ENCODE measurements around the gene CYP24A1. TPM values are rescaled to one million over a fixed set of nuclear protein-coding genes. Genes with fewer than 3 reads are reported as not detected.

The CYP24A1 gene
- polyA plus RNA-seq, 6 donors from 2014 or later = not detected

- Mint-ChIP-seq H3K36me3 (no peaks in the 10 kb centered on the region), H3K9me3 (peaks cover 0 to 4% (median 0%) of the 10 kb centered on the region in 7 donors), H3K27ac (no peak overlapping the region), H3K4me3 (no peak overlapping the region), H3K27me3 (no peaks in the 10 kb centered on the region), H3K4me1 (peaks cover 3 to 5% (median 3%) of the 10 kb centered on the region in 3 donors)
- ATAC-seq (ENCODE audit: low read depth in 2 of 2) (no peak), DNase-seq (no peak)
These were observed 50.1 kb downstream of the CYP24A1 start for GRCh38 chr20:54123587-54124180.

GRCh38 chr20:54122681-54123586 lies 50.9 kb downstream of the CYP24A1 start:
- no peak for ATAC-seq (ENCODE audit: low read depth in 2 of 2)
- H3K27me3 Mint-ChIP-seq = no peaks in the 10 kb centered on the region
- H3K36me3 Mint-ChIP-seq = no peaks in the 10 kb centered on the region
- no peak overlapping the region for H3K27ac Mint-ChIP-seq
- peaks cover 3 to 5% (median 3%) of the 10 kb centered on the region in 3 donors for H3K4me1 Mint-ChIP-seq
- no peak for DNase-seq
- peaks cover 0 to 2% (median 0%) of the 10 kb centered on the region in 7 donors for H3K9me3 Mint-ChIP-seq
- H3K4me3 Mint-ChIP-seq = no peak overlapping the region

DNA sequence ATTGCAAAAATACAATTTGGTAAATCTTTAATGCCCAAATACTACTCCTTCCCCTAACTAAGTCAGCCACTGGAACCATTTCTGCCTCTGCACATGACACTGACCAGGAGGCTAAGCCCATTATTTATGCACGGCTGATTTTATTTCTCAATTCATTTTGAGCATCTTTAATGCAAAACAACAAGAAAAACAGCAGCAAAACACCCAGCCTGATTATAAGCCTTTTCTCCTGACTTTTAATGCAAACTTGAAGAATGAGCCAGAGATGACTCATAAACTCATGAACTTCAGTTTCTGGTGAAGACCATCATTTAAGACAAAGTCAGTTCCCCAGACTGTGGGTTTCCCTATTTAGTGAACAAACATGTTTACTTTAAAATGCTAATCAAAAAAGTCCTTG lies 51.6 kb downstream of the CYP24A1 start:
- Mint-ChIP-seq H3K27ac (peak overlapping the region in 1 of 6 donors; percentile 45), H3K27me3 (no peaks in the 10 kb centered on the region), H3K4me1 (peaks cover 3 to 5% (median 3%) of the 10 kb centered on the region in 3 donors), H3K36me3 (no peaks in the 10 kb centered on the region), H3K4me3 (no peak overlapping the region), H3K9me3 (peaks cover 0 to 2% (median 0%) of the 10 kb centered on the region in 7 donors)
- no peak for DNase-seq
- no peak for ATAC-seq (ENCODE audit: low read depth in 2 of 2)

- H3K4me1 Mint-ChIP-seq = peaks cover 3 to 5% (median 3%) of the 10 kb centered on the region in 3 donors
- DNase-seq (no peak), ATAC-seq (ENCODE audit: low read depth in 2 of 2) (no peak)
- H3K4me3 Mint-ChIP-seq = no peak overlapping the region
- peaks cover 0 to 1% (median 0%) of the 10 kb centered on the region in 3 donors for H3K27me3 Mint-ChIP-seq
- peak overlapping the region in 1 of 6 donors; percentile 41 for H3K27ac Mint-ChIP-seq
- H3K36me3 Mint-ChIP-seq = no peaks in the 10 kb centered on the region
- H3K9me3 Mint-ChIP-seq = no peaks in the 10 kb centered on the region
These were observed 54.0 kb downstream of the CYP24A1 start for GRCh38 chr20:54119744-54120143.

DNA sequence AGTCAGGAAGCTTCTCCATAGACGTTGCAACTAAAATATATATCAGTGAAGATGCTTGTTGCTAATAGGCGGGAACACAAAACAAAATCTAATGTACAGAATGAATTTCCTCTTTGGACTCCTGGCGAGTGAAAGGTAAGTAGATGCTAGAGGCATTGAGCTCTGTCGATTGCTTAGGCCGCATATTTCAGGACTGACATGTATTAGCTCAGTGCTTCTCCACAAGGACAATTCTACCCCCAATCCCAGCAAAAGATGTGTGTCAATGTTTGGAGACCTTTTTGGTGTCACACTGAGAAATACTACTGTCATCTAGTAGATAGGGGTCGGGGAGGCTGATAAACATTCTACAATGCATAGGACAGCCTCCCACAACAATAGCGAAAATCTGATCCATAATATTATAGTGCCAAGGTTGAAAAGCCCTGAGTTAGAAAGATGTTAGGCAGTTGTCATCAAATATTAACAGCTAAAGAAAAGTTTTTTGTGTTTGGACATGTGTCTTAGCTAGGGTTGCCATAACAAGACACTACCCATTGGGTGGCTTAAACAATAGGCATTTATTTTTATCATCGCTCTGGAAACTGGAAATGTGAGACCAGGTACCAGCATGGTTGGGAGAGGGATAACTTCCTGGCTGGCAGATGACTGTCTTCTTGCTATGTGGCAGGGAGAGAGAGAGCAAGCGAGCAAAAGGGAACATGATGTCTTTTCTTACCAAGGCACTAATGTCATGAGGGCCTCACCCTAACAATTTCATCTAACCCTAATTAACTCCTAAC lies 55.4 kb downstream of the CYP24A1 start:
- DNase-seq (no peak), ATAC-seq (ENCODE audit: low read depth in 2 of 2) (no peak)
- peaks cover 7 to 15% (median 11%) of the 10 kb centered on the region in 3 donors for H3K27me3 Mint-ChIP-seq
- no peaks in the 10 kb centered on the region for H3K36me3 Mint-ChIP-seq
- H3K27ac Mint-ChIP-seq = no peak overlapping the region
- no peaks in the 10 kb centered on the region for H3K9me3 Mint-ChIP-seq
- H3K4me1 Mint-ChIP-seq = peaks cover 3 to 5% (median 3%) of the 10 kb centered on the region in 3 donors
- H3K4me3 Mint-ChIP-seq = no peak overlapping the region

- Mint-ChIP-seq H3K27me3 (peaks cover 10 to 18% (median 14%) of the 10 kb centered on the region in 3 donors), H3K9me3 (peaks cover 0 to 3% (median 0%) of the 10 kb centered on the region in 7 donors), H3K36me3 (peaks cover 0 to 3% of the 10 kb centered on the region in 2 donors), H3K4me1 (no peaks in the 10 kb centered on the region), H3K27ac (no peak overlapping the region), H3K4me3 (no peak overlapping the region)
- ATAC-seq (ENCODE audit: low read depth in 2 of 2) = no peak
- no peak for DNase-seq
These were observed 57.1 kb downstream of the CYP24A1 start for GRCh38 chr20:54116550-54117235.

- H3K4me3 Mint-ChIP-seq = no peak overlapping the region
- H3K27ac Mint-ChIP-seq = no peak overlapping the region
- peaks cover 0 to 7% (median 0%) of the 10 kb centered on the region in 7 donors for H3K9me3 Mint-ChIP-seq
- no peaks in the 10 kb centered on the region for H3K4me1 Mint-ChIP-seq
- ATAC-seq (ENCODE audit: low read depth in 2 of 2) = no peak
- DNase-seq = no peak
- H3K36me3 Mint-ChIP-seq = peaks cover 0 to 7% of the 10 kb centered on the region in 2 donors
- peaks cover 10 to 18% (median 14%) of the 10 kb centered on the region in 3 donors for H3K27me3 Mint-ChIP-seq
These were observed 58.5 kb downstream of the CYP24A1 start for GRCh38 chr20:54115172-54115854.

- no peaks in the 10 kb centered on the region for H3K4me1 Mint-ChIP-seq
- DNase-seq = no peak
- H3K27ac Mint-ChIP-seq = no peak overlapping the region
- no peak overlapping the region for H3K4me3 Mint-ChIP-seq
- peaks cover 10 to 18% (median 14%) of the 10 kb centered on the region in 3 donors for H3K27me3 Mint-ChIP-seq
- no peak for ATAC-seq (ENCODE audit: low read depth in 2 of 2)
- H3K36me3 Mint-ChIP-seq = peaks cover 0 to 7% of the 10 kb centered on the region in 2 donors
- H3K9me3 Mint-ChIP-seq = peaks cover 0 to 7% (median 0%) of the 10 kb centered on the region in 7 donors
These were observed 59.7 kb downstream of the CYP24A1 start for GRCh38 chr20:54114109-54114508.

DNA sequence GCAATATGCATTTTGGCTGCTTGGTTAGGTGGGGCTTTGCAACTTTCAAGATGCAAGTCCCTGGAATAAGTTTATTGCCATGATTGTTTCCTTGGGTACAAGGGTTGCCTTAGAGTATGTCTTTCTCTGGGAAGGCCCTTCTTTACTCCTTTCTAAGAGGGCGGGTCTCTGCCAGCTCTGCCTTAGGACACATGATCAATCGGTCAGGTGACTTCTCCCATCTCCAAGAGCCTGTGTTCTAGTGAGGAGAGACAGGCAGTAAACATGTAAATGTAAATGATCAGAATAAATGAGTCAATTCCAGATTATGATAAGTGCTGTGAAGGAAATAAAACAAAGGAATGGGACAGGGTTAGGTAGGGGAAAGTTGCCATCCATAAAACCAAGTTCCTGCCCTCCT lies 60.2 kb downstream of the CYP24A1 start:
- ATAC-seq (ENCODE audit: low read depth in 2 of 2) (no peak), DNase-seq (no peak)
- peaks cover 10 to 18% (median 14%) of the 10 kb centered on the region in 3 donors for H3K27me3 Mint-ChIP-seq
- H3K36me3 Mint-ChIP-seq = peaks cover 0 to 7% of the 10 kb centered on the region in 2 donors
- H3K27ac Mint-ChIP-seq = no peak overlapping the region
- peaks cover 0 to 7% (median 0%) of the 10 kb centered on the region in 7 donors for H3K9me3 Mint-ChIP-seq
- H3K4me1 Mint-ChIP-seq = no peaks in the 10 kb centered on the region
- no peak overlapping the region for H3K4me3 Mint-ChIP-seq

DNA sequence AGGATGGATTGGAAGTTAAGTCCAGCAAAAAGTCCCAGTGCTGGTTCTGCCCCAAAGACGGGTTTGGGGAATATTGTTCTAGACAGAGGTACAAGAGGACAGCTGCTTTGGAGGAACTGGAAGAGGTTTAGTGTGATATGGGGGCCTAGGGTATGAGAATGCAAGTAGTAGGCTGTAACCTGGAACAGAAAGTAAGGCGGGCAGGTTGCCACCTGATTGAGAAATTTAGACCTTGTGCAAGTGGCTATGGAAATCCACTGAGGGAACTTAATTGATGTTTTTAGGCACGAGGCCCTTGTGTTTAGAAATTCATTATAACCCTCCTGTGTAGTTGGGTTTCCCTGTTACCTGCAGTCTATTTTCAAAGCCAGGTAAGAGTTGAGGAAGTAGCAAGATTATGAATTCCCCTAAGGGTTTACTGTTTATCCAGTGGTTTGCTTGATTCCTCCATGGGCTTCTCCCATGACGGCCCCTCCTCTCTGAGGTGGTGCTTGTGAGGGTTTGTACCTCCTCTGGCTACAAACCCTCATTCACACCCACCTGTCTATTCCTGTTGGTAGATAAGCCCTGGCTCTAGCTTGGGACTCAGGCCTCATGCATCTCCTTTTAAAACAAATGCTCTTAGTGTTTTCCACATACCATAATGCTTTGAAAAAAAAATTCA lies 61.4 kb downstream of the CYP24A1 start:
- Mint-ChIP-seq H3K4me1 (no peaks in the 10 kb centered on the region), H3K27ac (no peak overlapping the region), H3K36me3 (peaks cover 0 to 7% of the 10 kb centered on the region in 2 donors), H3K27me3 (peaks cover 10 to 22% (median 18%) of the 10 kb centered on the region in 3 donors), H3K9me3 (peaks cover 0 to 7% (median 0%) of the 10 kb centered on the region in 7 donors), H3K4me3 (no peak overlapping the region)
- no peak for DNase-seq
- no peak for ATAC-seq (ENCODE audit: low read depth in 2 of 2)

DNA sequence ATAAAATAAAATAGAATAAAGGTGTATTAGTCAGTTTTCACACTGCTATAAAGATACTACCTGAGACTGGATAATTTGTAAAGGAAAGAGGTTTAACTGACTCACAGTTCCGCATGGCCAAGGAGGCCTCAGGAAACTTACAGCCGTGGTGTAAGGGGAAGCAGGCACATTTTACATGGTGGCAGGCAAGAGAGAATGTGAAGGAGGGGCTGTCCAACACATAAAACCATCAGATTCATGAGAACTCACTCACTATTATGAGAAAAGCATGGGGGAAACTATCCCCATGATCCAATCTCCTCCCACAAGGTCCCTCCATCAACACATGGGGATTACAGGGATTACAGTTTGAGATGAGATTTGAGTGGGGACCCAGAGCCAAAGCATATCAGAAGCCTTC lies 62.3 kb downstream of the CYP24A1 start:
- Mint-ChIP-seq H3K36me3 (peaks cover 0 to 7% of the 10 kb centered on the region in 2 donors), H3K4me3 (no peak overlapping the region), H3K9me3 (peaks cover 0 to 7% (median 0%) of the 10 kb centered on the region in 7 donors), H3K4me1 (no peaks in the 10 kb centered on the region), H3K27me3 (peaks cover 10 to 31% (median 18%) of the 10 kb centered on the region in 3 donors), H3K27ac (no peak overlapping the region)
- no peak for DNase-seq
- ATAC-seq (ENCODE audit: low read depth in 2 of 2) = no peak

DNA sequence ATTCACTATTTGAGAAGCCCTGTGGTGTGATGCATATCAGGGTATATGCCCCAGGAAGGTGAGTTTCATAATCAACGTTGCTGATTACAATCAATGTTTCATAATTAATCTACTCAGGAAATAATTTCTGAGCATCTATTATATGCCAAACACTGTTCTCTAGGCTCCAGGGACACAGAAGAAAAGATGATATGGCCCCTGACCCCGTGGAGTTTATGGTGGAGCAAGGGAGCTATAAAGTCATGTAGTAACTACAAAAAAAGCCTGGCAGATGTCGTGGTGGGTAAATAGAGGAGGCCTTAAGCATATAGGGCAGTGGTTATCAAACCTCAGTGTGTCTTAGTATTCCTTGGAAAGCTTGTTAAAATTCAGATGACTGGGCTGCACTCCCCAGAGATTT lies 63.3 kb downstream of the CYP24A1 start:
- H3K27ac Mint-ChIP-seq = no peak overlapping the region
- peaks cover 0 to 7% (median 0%) of the 10 kb centered on the region in 7 donors for H3K9me3 Mint-ChIP-seq
- no peak overlapping the region for H3K4me3 Mint-ChIP-seq
- DNase-seq = no peak
- H3K4me1 Mint-ChIP-seq = no peaks in the 10 kb centered on the region
- H3K36me3 Mint-ChIP-seq = peaks cover 0 to 7% of the 10 kb centered on the region in 2 donors
- peaks cover 10 to 32% (median 18%) of the 10 kb centered on the region in 3 donors for H3K27me3 Mint-ChIP-seq
- ATAC-seq (ENCODE audit: low read depth in 2 of 2) = no peak
